Glomerular visceral epithelial cell (primary cell): ENCODE measurements around the gene CCDC68.

ENCODE experiments used
- DNase-seq: peaks from one replicate; pipeline ENCODE4 v3.0.0-alpha.2; 2016; ENCODE audit errors: extremely low spot score

The CCDC68 gene

DNA sequence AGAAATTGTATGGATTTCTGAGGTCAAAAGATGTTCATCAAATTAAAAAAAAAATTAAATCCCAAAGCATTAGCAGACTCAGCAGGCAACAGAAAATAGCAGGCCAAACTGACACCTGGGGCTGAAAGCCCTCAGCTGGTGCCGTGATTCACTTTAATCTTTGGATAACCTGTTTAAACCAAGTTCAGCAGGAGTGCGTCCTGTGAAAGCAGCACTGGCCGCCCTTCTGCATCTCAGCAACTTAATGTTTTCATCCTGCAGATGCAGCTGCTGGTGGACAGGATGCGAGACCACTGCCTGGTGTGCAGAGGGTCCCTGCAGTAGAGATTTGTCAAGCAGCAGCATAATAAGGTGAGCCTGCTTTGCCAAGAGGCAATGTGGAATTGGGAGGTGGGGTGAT is 41.2 kb downstream of the CCDC68 start:
- no peak for DNase-seq

DNA sequence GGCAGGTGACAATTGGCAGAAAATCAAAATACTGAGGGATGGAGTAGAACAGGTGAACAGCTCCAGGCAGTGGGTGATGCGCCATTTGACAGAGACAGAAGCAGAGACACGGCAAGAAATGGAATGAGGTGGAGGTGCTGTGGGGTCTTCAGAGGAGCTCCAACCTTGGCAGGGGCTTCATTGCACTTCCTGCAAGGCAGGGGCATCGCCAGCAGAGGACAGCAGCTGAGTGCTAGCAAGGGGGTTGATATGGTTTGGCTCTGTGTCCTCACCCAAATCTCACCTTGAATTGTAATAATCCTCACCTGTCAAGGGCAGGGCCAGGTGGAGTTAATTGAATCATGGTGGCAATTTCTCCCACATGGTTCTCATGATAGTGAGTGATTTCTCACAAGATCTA is 42.8 kb downstream of the CCDC68 start:
- no peak for DNase-seq

DNA sequence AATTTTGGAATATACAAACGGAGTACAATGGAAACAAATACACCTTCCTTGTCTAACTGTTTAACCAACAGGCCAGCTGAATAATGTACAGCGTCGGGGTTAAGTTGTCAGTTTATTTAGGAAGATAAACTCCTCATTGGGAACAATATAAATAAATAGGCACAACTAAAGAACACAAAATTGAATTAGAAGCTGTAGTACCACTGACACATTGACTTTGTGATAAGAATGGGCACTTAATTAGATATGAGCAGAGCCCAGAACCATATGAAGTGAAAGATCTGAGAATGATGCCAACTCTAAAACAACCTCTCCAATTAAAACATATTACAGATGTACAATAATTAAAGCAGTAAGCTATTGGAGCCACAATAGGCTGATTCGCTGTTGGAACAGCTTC is 44.4 kb downstream of the CCDC68 start:
- no peak for DNase-seq

DNA sequence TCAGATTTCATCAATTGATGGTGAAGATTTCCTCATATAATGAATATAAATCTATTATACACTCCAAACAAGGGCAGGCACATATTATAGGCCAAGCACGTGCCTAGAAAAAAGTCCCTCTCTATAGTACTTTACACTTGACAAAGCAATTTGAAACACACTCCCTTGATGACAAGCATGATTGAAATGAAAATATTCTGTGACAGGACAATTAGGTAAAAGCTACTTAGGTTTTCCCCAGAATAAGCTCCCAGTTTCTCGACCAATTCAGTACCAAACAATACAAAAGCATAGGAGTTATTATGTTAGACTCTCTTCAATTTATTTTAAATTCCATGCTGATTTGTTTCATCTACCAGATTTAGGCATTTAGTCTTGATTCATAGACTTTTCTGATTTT is 47.7 kb downstream of the CCDC68 start:
- no peak for DNase-seq

DNA sequence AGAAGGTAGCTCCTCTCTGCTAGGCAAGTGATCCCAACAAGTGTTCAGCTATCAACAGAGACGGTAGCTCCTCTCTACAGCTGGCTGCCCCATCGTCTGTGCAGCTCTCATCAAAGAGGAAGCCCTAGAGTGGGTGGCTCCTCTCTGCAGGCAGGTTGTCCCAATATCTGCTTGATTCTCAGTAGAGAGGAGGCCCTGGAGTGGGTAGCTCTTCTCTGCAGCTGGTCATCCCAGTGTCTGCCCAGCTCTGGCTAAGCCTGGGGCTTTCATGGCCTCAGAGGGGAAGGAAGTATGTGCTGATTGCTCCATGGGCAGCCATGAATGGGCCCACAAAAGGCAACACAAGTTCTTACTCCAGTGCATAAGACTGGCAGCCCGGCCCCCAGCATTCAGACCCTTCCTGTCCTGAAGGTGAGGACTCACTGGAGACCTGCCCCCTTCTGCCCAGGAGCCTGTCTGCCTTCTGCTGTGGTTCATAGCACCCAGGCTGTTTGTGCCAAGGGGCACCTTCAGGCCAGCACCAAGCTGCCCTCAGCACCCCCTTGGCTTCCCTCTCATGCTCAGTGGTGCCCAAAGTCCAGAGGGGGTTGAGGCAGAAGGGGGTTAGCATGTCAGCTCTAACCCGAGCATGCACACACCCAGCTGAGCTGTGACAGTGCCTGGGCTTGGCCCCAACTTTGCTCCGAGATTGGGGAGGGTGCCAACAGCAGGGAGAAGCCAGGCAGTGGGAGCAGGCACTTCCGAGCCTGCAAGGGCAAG is 48.9 kb downstream of the CCDC68 start:
- DNase-seq = no peak

DNA sequence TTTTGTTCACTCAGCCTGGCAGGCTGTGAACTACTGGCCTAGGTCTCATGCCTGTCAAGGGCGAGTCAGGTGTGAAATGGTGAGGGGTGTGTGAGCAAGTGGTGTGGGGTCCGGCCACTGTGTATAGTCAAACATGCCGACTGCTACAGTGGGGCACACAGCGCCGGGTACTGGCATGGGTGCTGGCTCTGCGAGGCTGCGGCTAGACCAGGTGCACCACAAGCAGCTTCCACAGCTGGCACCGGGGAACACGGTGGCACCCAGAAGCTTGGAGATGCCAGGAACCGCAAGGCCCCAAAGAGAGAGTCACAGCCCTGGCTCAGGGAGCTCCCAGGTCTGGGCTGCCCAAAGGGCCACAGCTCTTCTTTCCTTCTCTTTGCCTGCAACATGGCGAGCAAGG is 49.7 kb downstream of the CCDC68 start:
- DNase-seq = no peak

DNA sequence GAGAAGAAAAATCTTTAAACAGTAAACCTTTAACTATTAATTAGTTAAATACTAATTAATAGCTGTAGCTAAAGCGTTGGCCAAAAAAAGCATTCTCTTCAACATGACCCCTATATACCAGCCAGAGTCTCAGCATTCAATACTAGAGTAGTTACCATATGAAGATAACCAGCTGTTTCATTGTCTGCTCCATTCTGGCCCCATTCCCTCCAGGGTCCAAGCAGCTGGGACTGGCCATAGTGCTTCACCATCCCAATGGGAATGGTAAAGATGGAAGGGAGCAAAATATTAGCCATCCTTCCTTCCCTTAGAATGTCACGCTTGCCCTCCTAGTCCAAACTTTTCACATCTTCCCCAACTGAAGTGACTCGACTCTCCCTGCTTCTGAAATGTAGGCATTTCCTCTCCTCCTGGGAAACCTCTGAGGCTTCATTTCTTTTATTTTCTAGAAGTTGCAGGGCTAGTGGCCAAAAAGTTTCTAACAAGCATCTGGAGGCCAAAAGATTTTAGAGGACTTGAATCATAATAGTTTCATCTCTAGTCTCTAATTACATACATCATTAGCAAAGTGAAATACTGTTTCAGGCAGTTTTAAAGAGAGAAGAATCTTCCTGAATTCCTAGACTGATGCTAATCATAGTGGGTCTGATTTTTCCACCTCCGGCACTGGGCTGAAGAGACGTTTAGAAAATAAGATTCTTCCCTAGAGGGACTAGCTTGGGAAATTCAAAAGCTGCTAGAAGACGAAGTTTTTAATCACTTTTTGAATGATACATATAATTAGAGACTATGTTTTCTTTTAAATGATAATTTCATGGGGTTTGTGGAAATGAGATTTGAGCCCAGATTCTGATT is 52.7 kb downstream of the CCDC68 start:
- DNase-seq = no peak

DNA sequence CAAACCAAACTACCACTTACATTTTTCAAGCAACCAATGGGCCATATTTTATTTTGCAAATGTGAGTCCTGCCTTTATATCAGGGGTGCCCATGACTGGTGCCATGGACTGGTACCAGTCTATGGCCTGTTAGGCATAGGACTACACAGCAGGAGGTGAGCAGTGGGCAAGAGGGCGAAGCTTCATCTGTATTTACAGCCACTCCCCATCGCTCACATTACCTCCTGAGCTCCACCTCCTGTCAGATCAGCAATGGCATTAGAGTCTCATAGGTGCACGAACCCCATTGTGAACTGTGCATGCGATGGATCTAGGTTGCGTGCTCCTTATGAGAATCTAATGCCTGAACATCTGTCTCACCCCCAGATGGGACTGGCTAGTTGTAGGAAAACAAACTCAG is 53.6 kb downstream of the CCDC68 start:
- no peak for DNase-seq

DNA sequence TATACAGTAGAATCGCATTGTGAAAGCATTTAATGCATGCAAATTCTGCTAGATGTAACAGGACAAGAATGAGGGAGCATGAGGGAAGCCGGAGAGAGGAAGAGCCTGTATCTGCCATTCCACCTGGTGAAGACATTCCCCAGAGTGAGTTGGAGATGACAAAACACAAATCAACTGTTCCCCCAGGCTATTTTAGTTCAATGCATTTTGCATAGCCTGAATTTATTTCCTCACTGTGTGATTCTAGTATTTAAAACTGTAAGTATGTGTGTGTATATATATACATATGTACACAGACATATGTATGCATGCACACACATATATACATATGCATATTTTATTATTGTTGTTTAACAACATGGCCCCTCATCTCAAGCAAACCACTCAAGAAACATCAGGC is 54.7 kb downstream of the CCDC68 start:
- DNase-seq = no peak

DNA sequence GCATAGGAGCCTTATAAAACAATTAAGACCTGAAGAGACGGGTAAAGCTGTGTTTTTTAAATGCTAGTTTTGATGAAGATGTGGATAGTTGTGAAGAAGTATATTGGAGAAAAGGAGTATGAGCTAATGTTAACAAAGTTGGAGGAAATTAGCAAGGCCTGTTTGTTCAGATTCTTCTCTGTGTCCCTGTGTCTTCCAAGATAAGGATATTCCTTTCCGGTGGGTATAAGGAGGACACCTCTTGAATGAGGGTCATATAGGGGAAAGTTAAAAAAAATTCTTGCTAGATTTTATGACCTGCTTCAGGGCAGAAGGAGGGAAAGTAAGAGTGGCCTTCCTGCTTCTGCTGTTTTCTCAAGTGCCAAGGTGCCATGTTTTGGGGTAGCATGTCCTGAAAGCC is 59.0 kb downstream of the CCDC68 start:
- no peak for DNase-seq

DNA sequence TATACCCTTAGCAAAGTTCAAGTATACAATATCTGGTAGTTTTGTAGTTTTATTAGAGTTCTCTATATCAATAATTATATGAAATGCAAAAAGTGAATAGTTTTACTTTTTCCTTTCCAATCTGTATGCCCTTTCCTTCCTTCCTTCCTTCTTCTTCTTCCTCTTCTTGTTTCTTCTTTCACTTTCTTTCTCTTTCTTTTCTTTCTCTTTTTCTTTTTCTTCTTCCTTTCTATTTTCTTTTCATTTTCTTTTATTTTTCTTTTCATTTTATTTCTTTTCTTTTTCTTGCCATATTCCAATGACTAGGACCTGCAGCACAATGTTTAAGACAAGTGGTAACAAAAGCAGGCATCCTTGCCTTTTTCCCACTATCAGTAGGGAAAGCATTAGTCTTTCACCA is 59.8 kb downstream of the CCDC68 start:
- no peak for DNase-seq

DNA sequence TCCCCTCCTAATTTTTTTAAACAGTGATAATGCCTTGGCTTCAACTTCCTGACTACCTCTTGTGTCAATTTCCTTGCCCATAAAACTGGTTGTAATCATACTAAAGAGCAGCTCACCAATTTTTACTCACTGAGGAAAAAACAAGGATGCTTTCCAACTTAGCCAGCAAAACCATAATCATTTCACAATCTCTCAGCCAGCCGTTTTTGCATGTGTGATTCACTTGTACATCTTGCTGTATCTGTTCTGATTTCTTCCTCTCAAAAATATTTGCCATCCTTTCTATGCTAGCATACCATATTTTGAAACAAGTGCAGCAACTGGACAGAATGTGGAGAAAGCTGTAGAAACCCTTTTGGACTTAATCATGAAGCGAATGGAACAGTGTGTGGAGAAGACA is 70.3 kb downstream of the CCDC68 start:
- DNase-seq = no peak

DNA sequence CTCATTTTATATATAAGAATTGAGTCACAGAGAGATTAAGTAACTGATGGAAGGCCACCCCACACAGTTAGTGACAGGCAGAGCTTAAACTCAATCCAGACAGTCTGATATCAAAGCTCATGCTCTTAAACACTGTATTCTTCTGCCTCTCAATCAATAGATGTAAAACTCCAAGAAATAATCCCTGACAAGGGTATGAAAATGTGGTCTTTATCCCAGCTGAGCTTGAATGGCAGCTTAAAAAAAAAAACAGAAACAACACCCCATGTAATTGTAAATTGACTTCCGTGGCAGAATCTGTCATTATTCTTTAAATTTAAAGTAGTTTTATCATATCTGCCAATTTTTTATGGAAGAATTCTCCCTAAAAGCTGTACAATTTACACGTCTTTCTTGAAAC is 70.9 kb downstream of the CCDC68 start:
- no peak for DNase-seq

DNA sequence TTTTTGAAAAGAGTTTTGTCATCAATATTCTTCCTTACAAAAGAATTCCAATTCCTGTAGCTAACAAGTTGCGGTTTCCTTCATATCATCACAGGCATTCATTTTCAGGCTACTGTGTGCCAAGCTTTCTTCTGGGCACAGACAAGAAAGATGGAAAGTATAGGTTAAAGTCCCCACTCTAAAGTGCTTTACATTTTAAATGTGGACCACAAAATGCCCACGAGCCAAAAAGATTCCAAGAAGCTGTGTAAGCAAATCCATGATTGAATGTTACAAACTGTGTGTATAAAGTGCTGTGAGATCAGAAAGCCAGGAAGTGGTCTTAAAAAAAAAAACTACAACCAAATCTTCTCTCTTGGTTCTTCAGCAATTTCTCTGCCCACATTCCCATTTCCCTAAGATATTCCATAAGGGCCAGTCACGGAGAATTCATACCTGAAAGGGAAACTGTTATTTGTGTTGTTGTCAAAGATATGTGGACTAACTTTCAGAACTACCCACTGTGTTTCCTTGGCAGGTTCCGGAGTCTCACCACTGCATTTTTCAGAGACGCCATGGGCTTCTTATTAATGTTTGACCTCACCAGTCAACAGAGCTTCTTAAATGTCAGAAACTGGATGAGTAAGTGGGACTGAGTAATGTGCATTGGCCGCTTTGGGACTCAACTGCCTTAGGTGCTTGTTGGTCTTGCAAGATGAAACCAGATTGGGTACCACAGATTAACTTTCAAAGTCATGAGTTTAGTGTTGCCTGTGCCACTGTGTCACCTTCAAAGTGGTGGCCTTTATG is 75.3 kb downstream of the CCDC68 start:
- peak; percentile 41 for DNase-seq

DNA sequence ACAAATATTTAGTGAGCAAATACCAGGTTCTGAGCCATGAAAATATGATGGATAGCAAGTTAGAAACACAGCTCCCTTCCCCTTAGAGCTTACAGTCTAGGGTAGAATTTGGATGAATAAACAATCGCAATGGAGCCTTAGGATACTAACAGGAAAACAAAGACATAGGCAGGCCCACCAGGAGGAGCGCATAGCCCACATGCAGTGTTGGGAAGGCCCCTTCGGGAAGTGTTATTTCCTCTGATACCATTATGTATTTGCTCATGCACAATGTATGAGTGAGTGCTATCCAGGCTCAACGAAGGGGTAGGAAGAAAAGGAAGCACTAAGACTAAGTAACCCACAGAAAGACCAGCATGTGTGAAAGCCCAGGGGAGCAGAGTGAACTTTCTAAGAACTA is 76.9 kb downstream of the CCDC68 start:
- no peak for DNase-seq

DNA sequence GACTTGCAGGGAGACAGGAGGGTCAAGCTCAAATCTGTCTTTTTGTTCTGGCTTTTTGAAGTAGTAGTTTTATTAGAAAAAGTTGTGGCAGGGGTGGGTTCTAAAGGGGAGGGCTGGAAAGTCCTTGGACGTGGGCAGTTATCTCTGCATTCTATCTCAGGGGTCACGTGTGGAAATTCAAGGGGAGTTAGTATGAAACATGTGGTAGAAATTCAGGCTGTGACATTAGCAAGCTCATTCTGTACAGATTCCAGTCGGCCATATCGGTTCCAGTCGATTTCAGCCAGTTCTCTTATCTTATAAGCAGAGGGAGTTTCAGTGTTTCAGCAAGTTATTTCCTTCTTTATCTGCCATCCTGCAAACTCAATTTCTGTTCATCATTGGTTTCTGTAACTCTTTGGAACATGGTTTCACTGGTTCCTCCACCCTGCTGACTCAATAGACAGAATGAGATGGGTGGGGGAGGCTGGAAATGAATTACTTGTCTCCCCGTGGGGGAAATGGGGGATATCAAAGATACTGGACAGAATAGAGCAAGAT is 78.0 kb downstream of the CCDC68 start:
- DNase-seq = no peak

DNA sequence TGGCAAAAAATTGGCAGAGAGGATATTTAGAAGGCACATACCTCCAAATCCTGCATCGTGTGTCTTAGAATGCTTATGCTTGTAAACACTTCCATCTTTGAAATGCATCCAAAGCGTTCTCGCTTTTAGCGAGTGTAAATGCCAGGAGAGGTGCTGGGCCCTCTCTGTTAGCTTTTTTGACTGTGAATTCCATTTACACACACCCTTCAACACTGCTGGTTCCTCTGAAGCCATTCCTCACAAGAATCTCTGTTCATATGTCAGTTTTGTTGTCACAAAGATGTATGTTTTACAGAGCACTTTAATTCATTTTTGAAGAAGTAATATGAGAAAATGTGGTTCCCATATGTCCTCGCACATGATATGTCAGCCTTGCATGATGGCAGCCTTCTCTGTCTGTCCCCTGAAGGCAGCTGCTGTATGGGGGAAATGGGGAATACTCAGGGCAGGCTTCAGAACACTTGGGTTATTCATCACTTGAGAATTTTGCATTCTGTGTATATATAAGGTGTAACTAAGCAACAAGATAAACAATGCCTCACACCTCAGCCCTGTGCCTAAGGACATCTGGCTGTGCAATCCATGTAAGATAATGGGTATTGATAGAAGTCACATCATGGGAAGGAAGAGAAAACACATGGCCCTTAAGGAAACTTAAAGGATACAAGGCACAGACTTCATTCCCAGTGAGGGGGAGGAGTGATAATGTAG is 78.7 kb downstream of the CCDC68 start:
- peak; percentile 22 for DNase-seq

DNA sequence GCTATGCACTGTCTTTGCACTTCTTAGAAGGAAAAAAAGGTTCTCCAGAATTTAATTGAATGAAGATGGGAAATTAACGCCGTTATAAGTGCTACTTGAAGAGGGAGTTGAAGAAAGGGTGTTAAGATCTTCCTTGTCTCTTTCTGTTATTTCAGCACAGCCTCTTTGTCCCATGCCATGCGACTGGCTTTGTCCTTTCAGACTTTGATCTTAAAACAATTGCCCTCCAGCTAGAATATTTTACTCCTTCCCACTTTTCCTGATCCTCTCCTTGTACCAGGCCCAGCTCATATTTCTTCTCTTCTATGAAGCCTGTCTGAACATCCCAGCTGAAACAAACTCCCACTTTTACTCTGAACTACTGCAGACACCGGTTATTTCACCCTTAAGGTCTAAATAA is 79.6 kb downstream of the CCDC68 start:
- no peak for DNase-seq

DNA sequence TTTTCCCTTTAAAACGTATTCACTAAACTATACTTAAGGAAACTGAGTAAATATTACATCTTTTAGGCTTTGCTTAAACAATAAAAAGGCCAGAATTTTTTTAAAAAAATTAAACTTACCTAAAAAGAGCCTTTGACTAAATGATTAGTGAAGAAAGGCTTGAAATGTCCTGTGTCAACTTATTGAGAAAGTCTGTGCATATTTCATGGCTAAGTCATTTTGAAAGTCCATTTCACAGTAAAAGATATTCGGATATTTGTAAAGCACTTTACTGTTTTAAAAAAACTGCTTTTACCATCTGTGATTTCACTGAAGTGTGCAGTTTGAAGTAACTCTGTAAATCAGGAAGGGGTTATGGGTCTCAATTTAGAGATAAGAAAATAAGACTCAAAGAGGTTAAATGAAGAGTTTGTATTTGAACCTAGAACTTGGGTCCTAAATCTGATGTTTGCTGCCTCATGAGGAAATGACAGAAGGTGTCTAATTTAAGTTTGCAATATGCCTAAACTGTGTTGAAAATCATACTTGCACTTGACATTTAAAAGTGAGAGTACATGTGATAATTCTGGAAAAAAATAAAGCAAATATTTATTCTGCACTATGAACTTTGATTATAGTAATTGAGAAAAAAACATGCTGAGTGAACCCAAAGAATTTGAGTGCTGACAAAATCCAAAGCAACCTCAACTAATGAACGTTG is 80.5 kb downstream of the CCDC68 start:
- DNase-seq = no peak

DNA sequence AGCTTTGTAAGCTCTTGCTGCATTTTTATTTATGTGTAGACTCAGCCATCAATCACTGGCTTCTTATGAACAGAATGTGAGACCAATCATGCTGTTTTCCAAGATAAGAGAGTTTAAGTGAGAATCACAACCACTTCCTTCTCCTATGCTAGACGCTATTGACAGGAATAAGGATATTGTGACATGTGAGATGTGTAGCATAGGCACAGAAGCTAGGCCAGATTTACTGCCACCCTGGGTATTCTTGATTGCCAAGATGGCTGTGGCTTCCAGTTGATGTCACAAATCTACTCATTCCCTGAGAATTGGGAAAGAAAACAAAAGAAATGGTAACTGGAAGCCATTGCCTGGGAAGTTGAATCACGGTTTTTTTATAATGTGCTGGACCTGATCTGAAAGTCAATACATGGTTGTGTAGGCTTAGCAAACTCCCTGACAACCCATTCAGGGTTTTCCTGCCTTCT is 81.1 kb downstream of the CCDC68 start:
- no peak for DNase-seq

DNA sequence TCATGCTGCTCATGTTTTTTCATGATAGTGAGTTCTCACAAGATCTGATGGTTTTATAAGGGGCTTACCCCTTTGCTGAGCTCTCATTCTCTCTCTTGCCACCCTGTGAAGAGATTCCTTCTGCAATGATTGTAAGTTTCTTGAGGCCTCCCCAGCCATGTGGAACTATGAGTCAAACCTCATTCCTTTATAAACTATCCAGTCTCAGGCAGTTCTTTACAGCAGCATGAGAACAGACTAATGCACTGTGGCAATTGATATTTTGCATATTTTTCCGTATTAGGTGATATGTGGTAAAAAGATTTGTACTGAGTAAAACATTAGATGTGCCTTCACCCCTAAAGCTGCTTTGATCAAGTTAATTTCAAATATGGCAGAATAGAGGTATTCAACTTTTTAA is 82.2 kb downstream of the CCDC68 start:
- DNase-seq = no peak
